GM21390 (cell line): ENCODE data around the gene SSBP4.

Experiments
- ATAC-seq: cut with Tn5 transposase; IDR thresholded peaks from one replicate; pipeline ENCODE4 v1.9.1; 2021; ENCODE audit not compliant: unreplicated experiment

SSBP4 gene

GRCh38 chr19:18481505-18482222 is 62.5 kb downstream of the SSBP4 start:
- ATAC-seq, result no peak

- ATAC-seq, result no peak
Observed at GRCh38 chr19:18483119-18483890, 64.1 kb downstream of the SSBP4 start.
